Stimulated activated CD4-positive, alpha-beta T cell treated with anti-CD3 and anti-CD28 coated beads, Interleukin-12 subunit alpha, Interleukin-12 subunit beta, amount 100 ng/mL, for 48 hours (primary cell): ENCODE results near the gene ANXA10.
"Not testable (repeated sequence)": the region's sequence is repeated elsewhere in the genome, so short reads cannot be mapped to it uniquely, and the experiment has no call there.

Source experiments
- DNase-seq, 3 donors: peaks; one replicate each; pipeline ENCODE4 v3.0.0-alpha.2; 2020; ENCODE audit warnings: low read depth in 2 of 3, low spot score in 1 of 3

The ANXA10 gene

GRCh38 chr4:168118116-168118655, 25.8 kb downstream of the ANXA10 start:
- no peak for DNase-seq

- DNase-seq = no peak
These were observed 26.8 kb downstream of the ANXA10 start for GRCh38 chr4:168119100-168119499.

DNA sequence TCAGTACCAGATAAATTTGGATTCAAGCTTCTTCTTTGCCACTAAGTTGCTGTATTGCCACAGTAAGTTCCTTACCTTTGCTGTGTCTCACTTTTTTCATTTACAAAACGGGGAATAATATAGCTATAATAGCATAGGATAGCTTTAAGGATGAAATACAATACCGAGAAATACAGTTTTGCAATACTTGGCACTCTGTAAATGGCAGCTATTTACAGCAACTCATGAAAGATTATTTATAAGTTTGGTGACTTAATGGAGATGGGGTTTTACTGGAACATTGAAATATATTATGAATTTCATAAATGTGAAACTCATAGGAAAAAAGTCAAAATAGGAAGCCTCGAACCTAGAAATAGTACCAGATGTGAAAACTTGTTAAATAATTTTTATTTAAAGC, 27.6 kb downstream of the ANXA10 start:
- DNase-seq = no peak

- no peak for DNase-seq
These were observed 28.5 kb downstream of the ANXA10 start for GRCh38 chr4:168120811-168121210.

DNA sequence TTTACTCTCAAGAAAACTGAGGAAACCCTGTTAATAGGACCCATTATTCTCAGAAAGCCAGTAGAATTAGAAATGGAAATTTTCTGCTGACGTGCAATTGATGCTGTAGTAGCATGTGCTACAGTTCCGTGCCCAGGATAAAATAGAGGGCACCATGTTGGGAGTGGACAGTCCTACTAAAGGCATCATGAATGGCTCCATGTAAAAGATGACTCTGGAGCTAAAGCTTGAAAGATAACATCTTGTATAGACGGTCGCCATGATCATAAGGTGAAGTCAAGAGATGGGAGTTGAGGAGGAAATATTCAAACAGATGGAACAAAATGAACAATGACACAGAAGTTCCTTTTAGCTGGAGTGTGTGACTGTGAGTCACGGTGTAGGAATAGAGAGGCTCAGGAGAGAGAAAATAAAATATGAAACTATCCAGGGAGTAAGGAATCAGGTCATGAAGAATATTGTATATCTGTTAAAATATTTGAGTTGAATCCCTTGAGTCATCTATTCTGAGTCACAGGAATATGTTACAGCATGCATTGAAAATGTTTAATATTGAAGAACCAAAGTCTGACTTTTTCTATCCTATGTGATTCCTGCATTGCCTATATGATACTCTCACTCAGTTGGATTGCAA, 31.8 kb downstream of the ANXA10 start:
- no peak for DNase-seq

GRCh38 chr4:168126952-168127351, 34.6 kb downstream of the ANXA10 start:
- no peak for DNase-seq

GRCh38 chr4:168128601-168129000, 36.3 kb downstream of the ANXA10 start:
- DNase-seq = no peak

DNA sequence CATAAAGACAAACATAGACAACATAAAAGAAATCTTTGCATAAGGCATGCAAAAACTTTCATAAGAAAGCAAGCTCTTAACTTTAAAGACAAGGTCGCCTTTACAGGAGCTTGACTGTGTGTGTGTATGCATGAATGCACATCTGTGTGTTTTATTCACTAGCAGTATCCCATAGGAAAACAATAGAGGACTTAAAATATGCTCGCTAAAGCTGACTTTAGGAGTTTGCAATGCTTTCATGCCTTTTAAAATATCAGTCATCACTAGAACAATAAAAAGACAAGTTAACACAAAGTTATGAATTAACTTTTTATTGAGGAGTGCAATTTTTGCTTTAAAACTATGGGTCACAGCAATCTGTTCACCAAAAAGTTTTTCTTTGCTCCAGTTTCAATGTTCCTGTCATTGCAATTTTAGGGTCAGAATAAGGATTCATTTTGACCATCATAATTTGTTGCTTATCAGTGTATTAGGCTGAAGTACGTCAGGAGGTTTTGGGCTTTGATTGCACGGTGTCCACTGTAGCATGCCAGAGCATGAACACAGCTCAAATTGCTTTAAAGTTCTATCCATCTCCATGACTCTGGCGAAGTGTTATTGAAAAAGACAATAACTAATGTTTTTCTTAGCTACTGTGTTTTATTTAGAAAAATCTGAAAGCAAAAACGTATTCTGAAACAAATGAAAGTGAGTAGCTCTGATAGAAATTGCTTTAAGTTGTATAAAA, 36.9 kb downstream of the ANXA10 start:
- DNase-seq = no peak

DNA sequence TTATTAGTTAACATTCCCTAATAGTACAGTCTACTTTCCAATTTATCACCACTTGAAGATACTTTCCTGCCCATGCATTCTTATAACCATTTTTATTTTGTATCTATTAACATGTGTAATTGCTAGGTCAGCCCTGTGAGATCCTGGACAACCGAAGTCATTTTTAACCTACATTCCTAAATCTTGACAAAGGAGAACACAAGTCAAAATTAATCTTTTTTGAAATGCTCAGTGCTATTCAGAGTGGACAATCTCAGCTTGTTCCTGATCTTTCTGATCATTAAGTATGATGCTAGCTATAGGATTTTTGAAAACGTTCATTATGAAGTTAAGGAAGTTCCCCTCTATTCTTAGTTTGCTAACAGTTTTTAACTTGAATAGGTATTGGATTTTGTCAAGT, 37.5 kb downstream of the ANXA10 start:
- DNase-seq = no peak

GRCh38 chr4:168131196-168131595, 38.9 kb downstream of the ANXA10 start:
- no peak for DNase-seq

GRCh38 chr4:168134651-168135050, 42.3 kb downstream of the ANXA10 start:
- no peak for DNase-seq

GRCh38 chr4:168135860-168136259, 43.5 kb downstream of the ANXA10 start:
- DNase-seq = not testable (repeated sequence)

DNA sequence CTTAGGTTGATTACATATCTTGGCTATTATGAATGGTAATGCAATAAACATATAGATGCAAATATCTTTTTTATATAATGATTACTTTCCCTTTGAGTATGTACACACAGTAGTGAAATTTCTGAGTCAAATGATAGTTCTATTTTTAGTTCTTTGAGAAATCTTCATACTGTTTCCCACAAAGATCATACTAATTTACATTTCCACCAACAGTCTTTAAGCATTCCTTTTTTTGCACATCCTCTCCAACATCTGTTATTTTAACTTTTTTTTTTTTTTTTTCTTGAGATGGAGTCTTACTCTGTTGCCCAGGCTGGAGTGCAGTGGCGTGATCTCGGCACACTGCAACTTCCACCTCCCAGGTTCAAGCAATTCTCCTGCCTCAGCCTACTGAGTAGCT, 45.4 kb downstream of the ANXA10 start:
- DNase-seq = not testable (repeated sequence)

GRCh38 chr4:168138143-168138542, 45.8 kb downstream of the ANXA10 start:
- DNase-seq = no peak

DNA sequence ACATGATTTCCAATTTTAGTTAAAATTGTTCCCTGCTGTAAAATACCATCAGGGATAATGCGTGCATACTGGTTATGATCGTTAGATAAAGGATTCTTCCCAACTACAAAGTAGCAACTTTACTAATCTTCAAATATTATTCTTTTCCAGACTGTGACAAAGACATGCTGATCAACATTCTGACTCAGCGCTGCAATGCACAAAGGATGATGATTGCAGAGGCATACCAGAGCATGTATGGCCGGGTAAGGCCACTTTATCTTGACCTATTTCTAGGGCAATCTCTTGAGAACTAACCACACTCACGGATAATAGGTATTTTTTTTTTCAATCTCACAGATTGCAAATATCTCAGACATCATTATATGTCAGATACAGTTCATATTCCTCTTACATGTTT, 47.0 kb downstream of the ANXA10 start:
- DNase-seq = no peak

GRCh38 chr4:168141733-168142132, 49.4 kb downstream of the ANXA10 start:
- DNase-seq = no peak

DNA sequence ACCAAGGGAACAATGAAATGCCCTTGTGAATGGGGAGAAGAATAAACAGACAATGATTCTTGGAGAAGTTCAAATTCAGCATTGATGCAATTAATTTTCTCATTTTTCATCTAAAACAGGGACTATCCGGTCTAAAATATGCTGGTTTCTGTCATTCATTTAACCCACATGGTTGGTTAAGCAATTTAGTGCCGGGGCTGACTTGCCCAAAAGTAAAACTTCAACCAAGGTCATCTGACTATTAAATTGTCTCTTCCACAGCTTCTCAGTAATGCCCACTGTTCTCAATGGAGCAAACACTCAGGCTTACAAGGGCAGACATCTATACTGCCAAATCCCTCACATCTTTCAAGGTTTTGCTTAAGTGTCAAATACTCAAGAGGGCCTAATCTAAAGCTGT, 51.3 kb downstream of the ANXA10 start:
- no peak for DNase-seq

GRCh38 chr4:168150420-168151050, 58.2 kb downstream of the ANXA10 start:
- DNase-seq = no peak

DNA sequence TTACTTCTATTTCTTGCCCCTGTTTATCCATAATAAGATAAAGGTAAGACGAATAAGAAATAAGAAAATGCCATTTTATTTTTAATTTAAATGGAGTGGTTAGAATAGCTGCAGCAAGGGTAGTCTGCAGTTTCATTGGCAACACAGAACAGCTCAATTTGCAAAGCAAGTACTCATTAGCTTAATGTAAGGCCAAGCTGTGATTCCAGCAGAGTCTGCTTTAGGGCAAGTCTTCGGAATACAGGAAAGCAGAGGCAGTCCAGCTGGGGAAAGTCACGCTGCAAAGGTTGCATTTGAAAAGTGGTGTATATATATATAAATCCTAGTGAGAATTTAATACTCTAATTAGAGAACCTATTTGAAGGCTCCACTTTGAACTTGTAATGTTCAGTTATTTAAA, 59.0 kb downstream of the ANXA10 start:
- no peak for DNase-seq

DNA sequence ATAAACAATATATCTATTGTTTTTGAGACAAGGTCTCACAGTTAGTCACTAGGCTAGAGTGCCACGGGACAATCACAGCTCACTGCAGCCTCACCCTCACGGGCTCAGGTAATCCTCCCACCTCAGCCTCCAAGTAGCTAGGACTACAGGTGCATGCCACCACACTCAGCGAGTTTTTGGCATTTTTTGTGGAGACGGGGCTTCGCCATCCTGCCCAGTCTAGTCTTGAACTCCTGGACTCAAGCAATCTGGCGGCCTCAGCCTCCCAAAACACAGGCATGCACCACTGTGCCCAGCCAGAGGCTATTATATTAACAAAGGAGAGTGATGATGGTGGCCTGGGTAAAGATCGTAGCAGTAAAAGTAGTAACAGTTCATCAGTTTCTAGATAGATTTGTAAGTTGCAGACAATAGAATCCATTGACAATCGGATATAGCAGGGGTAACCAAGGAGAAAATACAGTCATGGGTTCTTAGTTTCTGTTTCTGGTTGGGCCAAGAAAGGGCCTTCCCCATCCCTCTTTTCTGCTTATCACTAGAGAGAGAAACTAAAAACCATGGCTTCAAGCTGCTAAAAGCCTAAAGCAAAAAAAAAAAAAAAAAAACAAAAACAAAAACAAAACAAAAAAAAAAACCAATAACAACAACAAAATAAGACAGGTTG, 60.6 kb downstream of the ANXA10 start:
- DNase-seq = no peak

GRCh38 chr4:168153596-168154440, 61.5 kb downstream of the ANXA10 start:
- DNase-seq = peak; percentile 16 to 47 (median 30)
